GM12875 (cell line): ENCODE measurements around the gene PPP6R2.

Source experiments
- H3K4me3 ChIP-seq: one replicate; pipeline ENCODE4 v1.5.1; 2011; ENCODE audit warnings: low read depth, low read length, control low read depth
- CTCF ChIP-seq: IDR thresholded peaks from 2 replicates; pipeline ENCODE4 v1.5.1; 2011; ENCODE audit warnings: low read depth, mild to moderate bottlenecking, control low read depth, inconsistent platforms, low read length, moderate library complexity, borderline replicate concordance; ENCODE audit not compliant: insufficient read depth

The PPP6R2 gene

GRCh38 chr22:50420015-50420414 lies 76.9 kb downstream of the PPP6R2 start:
- TF ChIP-seq CTCF = no peak

GRCh38 chr22:50420581-50420980 lies 77.5 kb downstream of the PPP6R2 start:
- no peak overlapping the region for H3K4me3 ChIP-seq
- TF ChIP-seq CTCF = no peak

More at GRCh38 chr22:50420015-50420414, 76.9 kb downstream of the PPP6R2 start:
- no peak overlapping the region for H3K4me3 ChIP-seq

GRCh38 chr22:50422046-50422445 lies 78.9 kb downstream of the PPP6R2 start:
- no peak for TF ChIP-seq CTCF
- H3K4me3 ChIP-seq = no peak overlapping the region

GRCh38 chr22:50422961-50423815 lies 80.1 kb downstream of the PPP6R2 start:
- no peak for TF ChIP-seq CTCF
- no peak overlapping the region for H3K4me3 ChIP-seq

DNA sequence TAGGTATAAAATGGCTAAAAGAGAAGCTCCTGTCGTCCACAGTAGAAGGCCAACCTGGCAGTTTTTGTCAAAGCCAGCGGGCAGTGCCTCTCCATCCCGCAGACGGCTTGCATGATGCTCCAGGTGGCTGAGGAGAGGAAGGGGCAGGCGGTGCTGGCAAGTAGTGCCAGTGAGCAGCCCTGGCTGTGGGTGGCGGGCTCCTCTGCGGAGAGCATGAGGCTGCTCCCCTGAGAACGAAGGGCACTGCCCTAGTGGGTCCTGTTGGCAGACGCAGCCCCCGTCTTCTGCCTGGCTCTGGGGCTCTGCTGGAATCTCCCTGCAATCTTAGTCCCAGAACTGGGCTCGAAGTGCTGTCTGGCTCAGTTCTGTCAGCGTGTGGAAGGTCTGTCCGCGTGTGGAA lies 80.8 kb downstream of the PPP6R2 start:
- TF ChIP-seq CTCF = no peak
- H3K4me3 ChIP-seq = no peak overlapping the region

- H3K4me3 ChIP-seq = no peak overlapping the region
- TF ChIP-seq CTCF = no peak
Observed at GRCh38 chr22:50425179-50425916, 82.2 kb downstream of the PPP6R2 start.
